ENCODE results near the gene ATP6V1E1. TPM values are rescaled to one million over a fixed set of nuclear protein-coding genes. Genes with fewer than 3 reads are reported as not detected.

Gene ATP6V1E1
- total and polyA plus RNA-seq, 9 of the 15 experiments (the other 6 are each of a cell fraction or from before 2014, with no cell fraction given), result 122 to 249 (median 179) TPM

- TF ChIP-seq AFF1 (IDR thresholded peaks at IDR 0.05; ENCODE audit: low read depth in 1 of 2, partially characterized antibody in 2 of 2), result peak; percentile 47 to 89
- TF ChIP-seq HMBOX1 (IDR thresholded peaks at IDR 0.05), result peak; percentile 98
- TF ChIP-seq MAFK (IDR thresholded peaks at IDR 0.05; ENCODE audit: low read length), result peak; percentile 84
- TF ChIP-seq ZEB2 (IDR thresholded peaks at IDR 0.05), result peak; percentile 51; the same call in 1 of the 2 replicates
- peak; percentile 77; the same call in 1 of the 2 replicates for TF ChIP-seq SMARCC2 (IDR thresholded peaks at IDR 0.05; ENCODE audit: low read depth)
- peak; percentile 69 for TF ChIP-seq TAF9B (IDR thresholded peaks at IDR 0.05; ENCODE audit: partially characterized antibody)
- TF ChIP-seq NFE2 (IDR thresholded peaks at IDR 0.05; ENCODE audit: low read depth), result peak; percentile 98
- TF ChIP-seq PRPF4 (IDR thresholded peaks at IDR 0.05; ENCODE audit: insufficient read depth, low read depth, low read length, poor library complexity, severe bottlenecking), result no peak
- TF ChIP-seq ZNF695 (CRISPR knock-in tag; IDR thresholded peaks at IDR 0.05), result no peak
- TF ChIP-seq HLTF (IDR thresholded peaks at IDR 0.05), result 0 out of 2 replicates have a peak, but pooled peaks have one; percentile 53
- TF ChIP-seq ZFX (CRISPR knock-in tag; IDR thresholded peaks at IDR 0.05), result peak; percentile 30
- 0 out of 4 replicates have a peak, but pooled peaks of 1 of the 2 experiments have one; percentile 23 for TF ChIP-seq NONO (IDR thresholded peaks at IDR 0.05; ENCODE audit: low read depth in 2 of 2, low read length in 1 of 2)
- TF ChIP-seq ZBTB11 (CRISPR knock-in tag; IDR thresholded peaks at IDR 0.05), result peak in 1 of 3 experiments; percentile 63; a peak in 1 of 6 replicates
- peak; percentile 52 for TF ChIP-seq PRDM10 (IDR thresholded peaks at IDR 0.05; ENCODE audit: partially characterized antibody)
Observed at GRCh38 chr22:17633217-17633997, 4.9 kb upstream of the ATP6V1E1 start (continued).
